T-helper 17 cell (primary cell): ENCODE results near the gene NR6A1. TPM values are rescaled to one million over a fixed set of nuclear protein-coding genes. Genes with fewer than 3 reads are reported as not detected.

Experiments used
- ATAC-seq: fragments of 150-1000 bp; cut with Tn5 transposase; 2 replicates; pipeline ENCODE4 v1.10.0; 2021; ENCODE audit warnings: mild to moderate bottlenecking, moderate library complexity
- DNase-seq, 3 donors: peaks; one replicate each; pipeline versions ENCODE4 v3.0.0 to v3.0.0-alpha.2; 2020 to 2021
- H3K9me3 ChIP-seq: one replicate; pipeline ENCODE4 v1.7.0; 2013; ENCODE audit warnings: low read length, mild to moderate bottlenecking; ENCODE audit not compliant: control insufficient read depth, poor library complexity, severe bottlenecking
- H3K27ac Mint-ChIP-seq: one replicate; pipeline ENCODE4 v1.8.0; 2022; ENCODE audit warnings: mild to moderate bottlenecking, moderate library complexity, mixed read lengths
- H3K27me3 Mint-ChIP-seq: one replicate; pipeline ENCODE4 v1.8.0; 2022; ENCODE audit warnings: mixed read lengths
- H3K36me3 Mint-ChIP-seq: one replicate; pipeline ENCODE4 v1.8.0; 2022; ENCODE audit warnings: low read depth, mixed read lengths
- H3K4me1 Mint-ChIP-seq: one replicate; pipeline ENCODE4 v1.8.0; 2022; ENCODE audit warnings: mild to moderate bottlenecking, mixed read lengths
- H3K4me3 Mint-ChIP-seq: one replicate; pipeline ENCODE4 v1.8.0; 2022; ENCODE audit warnings: mild to moderate bottlenecking, moderate library complexity, mixed read lengths
- total RNA-seq, 4 donors: library from RNA in 2 of 4; stranded (reverse) in 2 of 4; gene quantifications; one replicate each; pipeline ENCODE4 v1.2.3 and lab custom pipeline; 2022 to 2026

The NR6A1 gene
- total RNA-seq, 2 donors from 2014 or later = 0.08 to 0.22 TPM

DNA sequence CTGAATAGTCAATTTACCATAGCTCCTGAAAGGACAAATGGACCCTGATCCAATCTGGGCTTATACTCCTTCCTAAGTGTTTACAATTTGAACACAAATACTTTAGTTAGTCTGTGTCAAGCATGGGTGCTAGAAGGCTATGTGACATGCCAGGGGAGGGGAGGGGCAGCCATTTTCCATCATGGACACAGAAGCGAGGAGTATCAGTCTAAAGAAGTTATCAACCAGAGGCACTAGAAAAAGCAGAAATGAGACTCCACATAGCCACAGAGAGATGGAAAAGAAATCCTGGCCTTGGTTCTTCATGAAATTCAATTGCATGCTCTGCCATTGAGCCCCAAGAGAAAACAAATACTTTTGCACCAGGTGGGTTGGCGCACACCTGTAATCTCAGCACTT lies 61.8 kb downstream of the NR6A1 start:
- Mint-ChIP-seq H3K27me3 (peaks cover 61% of the 10 kb centered on the region), H3K4me1 (peaks cover 3% of the 10 kb centered on the region), H3K36me3 (peaks cover 7% of the 10 kb centered on the region), H3K27ac (no peak overlapping the region), H3K4me3 (no peak overlapping the region)
- no peaks in the 10 kb centered on the region for H3K9me3 ChIP-seq
- ATAC-seq (no peak), DNase-seq (no peak)

DNA sequence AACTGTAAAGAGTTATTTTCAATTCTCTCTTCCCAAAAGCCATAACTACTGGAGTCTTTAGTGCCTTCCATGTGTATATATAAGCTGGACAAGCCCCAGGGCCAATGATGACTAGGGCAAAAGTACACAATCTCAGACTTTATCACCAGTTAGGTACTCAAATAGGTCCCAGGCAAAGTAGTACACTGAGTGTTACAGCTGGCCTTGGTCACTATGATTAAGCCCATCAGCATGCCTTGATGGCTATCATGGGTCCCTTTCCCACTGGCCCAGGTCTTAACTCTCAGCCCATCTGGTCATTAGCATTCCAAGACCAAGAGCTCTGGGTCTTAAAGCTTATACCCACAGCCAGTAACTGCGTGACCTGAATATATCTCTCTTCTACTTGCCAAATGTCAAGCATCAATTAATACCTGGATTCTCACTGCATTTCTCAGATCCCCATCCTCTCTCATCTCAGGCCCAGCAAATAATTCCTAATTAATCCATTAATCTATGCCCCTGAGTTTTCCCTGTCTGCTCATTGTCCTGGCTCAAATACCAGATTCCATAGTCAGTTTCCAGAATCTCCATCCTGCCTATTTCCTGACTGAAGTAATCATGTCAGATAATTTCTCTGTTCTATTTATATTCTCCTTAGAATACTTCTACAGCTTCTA lies 62.3 kb downstream of the NR6A1 start:
- H3K4me1 Mint-ChIP-seq = peaks cover 3% of the 10 kb centered on the region
- ATAC-seq = no peak

DNA sequence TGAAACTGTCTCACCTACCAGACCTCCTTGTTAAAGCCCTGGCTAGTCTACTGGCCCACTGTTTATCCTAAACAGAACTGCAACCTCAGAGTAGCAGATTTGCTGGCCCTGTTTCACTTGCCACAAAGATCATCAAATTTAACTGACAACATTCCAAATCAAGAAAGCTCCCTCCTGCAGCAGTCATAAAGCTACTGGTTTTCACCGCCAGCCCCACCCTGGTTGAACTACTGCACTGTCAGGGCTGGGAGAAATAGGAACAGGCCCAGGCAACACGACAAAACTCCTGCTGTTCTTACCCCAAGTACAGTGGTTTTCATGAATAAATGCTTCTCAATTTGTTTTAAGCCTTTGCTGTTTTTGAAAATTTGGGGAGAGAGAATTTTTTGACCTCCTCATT lies 63.0 kb downstream of the NR6A1 start:
- Mint-ChIP-seq H3K4me3 (no peak overlapping the region), H3K27me3 (peaks cover 51% of the 10 kb centered on the region), H3K36me3 (peaks cover 7% of the 10 kb centered on the region), H3K4me1 (peaks cover 3% of the 10 kb centered on the region), H3K27ac (no peak overlapping the region)
- DNase-seq (no peak), ATAC-seq (no peak)
- H3K9me3 ChIP-seq = peaks cover 3% of the 10 kb centered on the region

More for the DNA sequence above, 62.3 kb downstream of the NR6A1 start:
- Mint-ChIP-seq H3K36me3 (peaks cover 7% of the 10 kb centered on the region), H3K27ac (no peak overlapping the region), H3K27me3 (peaks cover 56% of the 10 kb centered on the region), H3K4me3 (no peak overlapping the region)
- peaks cover 3% of the 10 kb centered on the region for H3K9me3 ChIP-seq
- no peak for DNase-seq

DNA sequence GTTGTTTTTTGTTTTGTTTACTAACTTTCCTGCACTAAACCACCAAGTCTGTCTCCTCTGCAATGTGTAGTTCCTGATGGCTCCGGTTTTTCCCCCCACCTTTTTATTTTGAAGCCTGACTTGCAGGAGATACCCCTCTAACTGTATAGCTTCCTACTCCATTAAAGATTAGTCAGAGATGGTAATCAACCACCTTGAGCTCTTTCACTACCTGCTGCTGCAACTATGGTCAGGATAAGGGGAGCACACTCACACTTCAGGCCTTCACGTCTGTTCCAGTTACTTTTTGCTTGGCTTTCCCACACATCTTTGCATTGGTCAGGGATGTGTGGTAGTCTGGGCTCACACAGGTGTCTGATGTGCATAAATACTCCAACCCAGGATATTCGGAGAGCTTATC lies 63.4 kb downstream of the NR6A1 start:
- H3K9me3 ChIP-seq = peaks cover 3% of the 10 kb centered on the region
- Mint-ChIP-seq H3K27ac (no peak overlapping the region), H3K36me3 (peaks cover 7% of the 10 kb centered on the region), H3K27me3 (peaks cover 51% of the 10 kb centered on the region), H3K4me3 (no peak overlapping the region), H3K4me1 (peaks cover 3% of the 10 kb centered on the region)
- no peak for DNase-seq
- ATAC-seq = no peak

DNA sequence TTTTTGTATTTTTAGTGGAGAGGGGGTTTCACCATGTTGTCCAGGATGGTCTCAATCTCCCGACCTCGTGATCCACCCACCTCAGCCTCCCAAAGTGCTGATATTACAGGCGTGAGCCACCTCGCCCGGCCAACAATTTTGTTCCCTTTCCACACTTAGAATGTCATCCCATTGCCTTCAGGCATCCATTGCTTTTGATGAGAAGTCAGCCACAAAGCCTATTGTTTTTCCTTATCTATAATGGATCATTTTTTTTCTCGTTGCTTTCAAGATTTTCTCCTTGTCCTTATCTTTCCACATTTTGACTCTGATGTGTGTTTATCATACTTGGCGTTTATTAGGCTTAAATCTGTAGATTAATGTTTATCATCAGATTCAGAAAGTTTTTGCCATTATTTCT lies 64.4 kb downstream of the NR6A1 start:
- Mint-ChIP-seq H3K27ac (peak overlapping the region; percentile 6), H3K27me3 (peaks cover 44% of the 10 kb centered on the region)

DNA sequence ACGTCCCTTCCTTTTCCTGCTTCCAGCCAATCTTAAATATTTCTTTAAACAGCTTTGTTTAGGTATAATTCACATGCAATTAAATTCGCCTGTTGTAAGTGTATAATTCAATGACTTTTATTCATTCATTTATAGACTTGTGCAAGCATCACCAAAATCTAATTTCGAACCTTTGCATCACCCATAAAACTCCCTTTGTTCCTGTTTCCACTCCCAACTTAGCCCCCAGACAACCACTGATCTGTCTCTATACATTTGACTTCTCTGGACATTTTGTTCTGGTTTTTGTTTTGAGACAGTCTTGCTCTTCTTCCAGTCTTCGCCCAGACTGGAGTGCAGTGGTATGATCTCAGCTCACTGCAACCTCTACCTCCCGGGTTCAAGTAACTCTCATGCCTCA lies 71.5 kb downstream of the NR6A1 start:
- Mint-ChIP-seq H3K4me3 (no peak overlapping the region), H3K27ac (no peak overlapping the region), H3K27me3 (no peaks in the 10 kb centered on the region), H3K36me3 (no peaks in the 10 kb centered on the region), H3K4me1 (peaks cover 4% of the 10 kb centered on the region)
- ATAC-seq (no peak), DNase-seq (no peak)
- peaks cover 3% of the 10 kb centered on the region for H3K9me3 ChIP-seq

More for the DNA sequence above, 64.4 kb downstream of the NR6A1 start:
- H3K4me1 Mint-ChIP-seq = no peaks in the 10 kb centered on the region
- peaks cover 3% of the 10 kb centered on the region for H3K9me3 ChIP-seq
- DNase-seq (no peak), ATAC-seq (no peak)
- peaks cover 5% of the 10 kb centered on the region for H3K36me3 Mint-ChIP-seq
- no peak overlapping the region for H3K4me3 Mint-ChIP-seq

DNA sequence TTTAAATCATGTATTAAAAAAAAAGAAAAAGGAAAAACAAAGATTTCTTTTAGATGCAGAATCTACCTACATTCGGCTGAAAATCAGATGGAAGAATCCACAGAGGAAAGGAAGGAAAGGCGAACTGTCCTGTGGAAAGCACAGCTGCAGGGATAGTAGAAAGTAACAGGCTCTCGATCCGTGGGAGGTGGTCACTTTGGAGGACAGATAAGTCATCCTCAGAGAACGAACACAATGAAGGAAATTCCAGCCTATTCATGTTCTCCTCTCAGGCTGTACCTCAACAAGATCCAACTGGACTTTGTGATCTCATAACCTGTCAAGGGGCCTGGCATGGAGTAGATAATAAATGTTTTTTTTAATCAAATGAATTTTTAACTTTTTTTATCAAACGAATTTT lies 72.8 kb downstream of the NR6A1 start:
- DNase-seq (no peak), ATAC-seq (no peak)
- Mint-ChIP-seq H3K4me3 (no peak overlapping the region), H3K36me3 (no peaks in the 10 kb centered on the region), H3K27ac (no peak overlapping the region), H3K27me3 (peaks cover 3% of the 10 kb centered on the region), H3K4me1 (peaks cover 4% of the 10 kb centered on the region)
- H3K9me3 ChIP-seq = no peaks in the 10 kb centered on the region

DNA sequence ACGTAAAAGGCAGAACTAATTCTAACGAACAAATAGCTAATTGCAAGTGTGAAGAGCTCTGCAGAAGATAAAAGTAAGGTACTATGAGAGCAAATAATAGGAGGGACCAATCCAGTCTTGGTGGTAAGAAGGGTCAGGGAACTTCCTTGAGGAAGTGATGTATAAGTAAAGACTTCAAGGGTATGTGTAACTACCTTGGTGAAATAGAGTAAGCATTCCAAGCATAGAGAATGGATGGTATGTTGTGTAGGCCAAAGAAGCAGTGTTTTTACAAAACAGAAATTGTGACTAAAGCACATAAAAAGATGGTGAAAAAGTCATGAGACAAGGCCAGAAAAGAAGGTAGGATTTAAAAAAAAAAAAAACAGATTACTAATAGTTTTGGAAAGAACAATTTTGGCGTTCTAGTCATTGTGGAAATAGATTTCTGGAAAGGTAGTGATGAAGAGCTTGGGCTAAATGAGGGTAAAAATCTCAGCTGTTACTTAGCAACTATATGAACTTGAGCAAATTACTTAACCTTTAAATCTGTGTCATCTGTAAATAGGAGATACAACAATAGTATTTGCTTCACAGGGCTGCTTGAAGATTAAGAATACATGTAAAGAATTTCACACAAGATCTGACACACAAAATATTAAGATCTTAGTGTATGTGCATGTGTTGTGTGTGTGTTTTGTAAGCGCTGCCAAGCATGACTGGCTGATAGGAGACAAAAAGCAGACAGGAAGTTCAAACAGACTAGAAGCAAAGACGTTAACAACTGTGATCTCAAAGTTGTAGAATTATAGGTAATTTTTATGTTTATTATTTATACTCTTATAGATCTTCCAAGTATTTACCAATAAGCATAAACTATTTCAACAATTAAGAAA lies 73.5 kb downstream of the NR6A1 start:
- Mint-ChIP-seq H3K4me1 (peaks cover 4% of the 10 kb centered on the region), H3K27me3 (peaks cover 6% of the 10 kb centered on the region), H3K36me3 (no peaks in the 10 kb centered on the region), H3K4me3 (no peak overlapping the region), H3K27ac (no peak overlapping the region)
- no peaks in the 10 kb centered on the region for H3K9me3 ChIP-seq
- DNase-seq (no peak), ATAC-seq (no peak)

DNA sequence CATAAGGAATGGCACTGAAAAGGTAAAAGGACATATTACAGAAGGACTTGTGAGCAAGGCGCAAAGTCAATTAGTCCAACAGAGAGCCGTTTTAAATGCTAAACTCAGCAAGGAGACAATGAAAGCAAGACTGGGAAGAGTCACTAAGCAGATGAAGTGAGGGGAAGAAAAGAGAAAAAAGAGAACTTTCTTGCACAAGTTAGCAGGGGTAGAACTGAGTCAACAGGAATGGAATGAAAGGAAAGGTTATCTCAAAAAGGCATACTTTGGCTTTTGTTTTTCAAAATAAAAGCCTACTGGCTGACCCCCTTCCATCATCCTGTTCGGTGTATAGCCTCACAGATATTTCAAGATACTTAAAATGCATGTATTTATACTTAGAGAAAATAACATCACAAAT lies 75.0 kb downstream of the NR6A1 start:
- Mint-ChIP-seq H3K36me3 (no peaks in the 10 kb centered on the region), H3K4me3 (no peak overlapping the region), H3K27ac (no peak overlapping the region), H3K27me3 (peaks cover 17% of the 10 kb centered on the region), H3K4me1 (peaks cover 4% of the 10 kb centered on the region)
- no peak for DNase-seq
- H3K9me3 ChIP-seq = no peaks in the 10 kb centered on the region
- ATAC-seq = no peak

DNA sequence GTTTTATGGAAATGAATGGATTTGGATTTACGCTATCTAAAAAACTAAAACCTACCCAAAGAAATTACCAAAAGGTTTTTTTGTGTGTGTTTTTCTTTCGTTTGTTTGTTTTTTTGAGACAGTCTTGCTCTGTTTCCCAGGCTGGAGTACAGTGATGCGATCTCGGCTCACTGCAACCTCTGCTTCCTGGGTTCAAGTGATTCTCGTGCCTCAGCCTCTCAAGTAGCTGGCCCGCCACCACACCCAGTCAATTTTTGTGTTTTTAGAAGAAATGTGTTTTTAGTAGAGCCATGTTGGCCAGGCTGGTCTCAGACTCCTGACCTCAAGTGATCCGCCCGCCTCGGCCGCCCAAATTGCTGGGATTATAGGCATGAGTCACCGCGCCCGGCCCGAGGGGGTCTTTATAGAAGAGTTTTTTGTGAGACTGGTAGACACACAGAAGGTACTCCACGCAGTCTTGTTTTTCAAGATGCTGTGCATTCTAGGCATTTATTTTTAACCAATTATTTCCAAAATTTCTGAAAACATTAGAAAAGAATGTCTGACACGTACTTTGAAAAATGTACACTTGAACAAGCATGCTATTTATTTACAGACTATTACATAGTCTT lies 75.7 kb downstream of the NR6A1 start:
- ATAC-seq = no peak
- peaks cover 17% of the 10 kb centered on the region for H3K27me3 Mint-ChIP-seq
- no peaks in the 10 kb centered on the region for H3K36me3 Mint-ChIP-seq
- peaks cover 4% of the 10 kb centered on the region for H3K4me1 Mint-ChIP-seq
- no peak overlapping the region for H3K4me3 Mint-ChIP-seq
- no peaks in the 10 kb centered on the region for H3K9me3 ChIP-seq
- no peak for DNase-seq
- no peak overlapping the region for H3K27ac Mint-ChIP-seq

DNA sequence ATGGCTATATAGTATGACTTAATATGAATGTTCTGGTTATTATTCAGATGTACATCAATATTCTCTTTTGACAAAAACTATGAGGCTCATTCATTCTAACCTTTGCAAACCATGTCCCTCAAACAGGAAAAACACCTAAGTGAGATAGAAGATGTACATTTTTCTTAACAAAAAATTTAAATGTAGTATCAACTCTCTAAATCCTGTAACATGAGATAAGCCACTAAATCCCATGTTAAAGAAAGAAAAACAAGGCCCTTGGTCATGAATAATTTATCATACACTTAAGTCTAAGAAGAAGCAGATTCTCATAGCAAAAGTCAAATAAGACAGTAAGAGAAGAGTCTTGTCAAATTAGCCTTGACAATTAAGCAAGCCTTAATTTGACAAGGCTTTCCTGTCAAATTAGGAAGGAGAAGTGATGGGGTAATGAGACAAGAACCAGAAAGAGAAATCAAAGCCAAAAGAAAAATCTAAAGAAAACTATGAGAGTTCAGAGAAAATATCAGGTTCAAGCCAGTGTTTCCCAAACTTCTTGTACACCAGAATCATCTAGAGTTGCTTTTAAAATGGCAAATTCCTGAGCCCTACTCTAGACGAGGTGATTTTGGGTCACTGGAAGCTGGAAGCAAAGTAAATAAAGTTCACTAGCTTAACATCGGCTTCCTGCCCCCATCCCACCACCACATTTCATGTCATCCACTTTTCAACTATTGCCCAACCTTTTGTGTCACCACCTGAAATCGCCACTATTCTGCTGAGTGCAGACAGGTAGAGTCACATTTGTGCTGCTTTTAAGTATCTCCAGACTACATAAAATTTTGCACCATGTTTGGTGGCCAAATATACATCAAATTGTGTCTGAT lies 76.5 kb downstream of the NR6A1 start:
- no peaks in the 10 kb centered on the region for H3K9me3 ChIP-seq
- no peaks in the 10 kb centered on the region for H3K36me3 Mint-ChIP-seq
- H3K27ac Mint-ChIP-seq = no peak overlapping the region
- no peak for ATAC-seq
- no peak overlapping the region for H3K4me3 Mint-ChIP-seq
- no peak for DNase-seq
- peaks cover 24% of the 10 kb centered on the region for H3K27me3 Mint-ChIP-seq
- H3K4me1 Mint-ChIP-seq = peaks cover 4% of the 10 kb centered on the region

DNA sequence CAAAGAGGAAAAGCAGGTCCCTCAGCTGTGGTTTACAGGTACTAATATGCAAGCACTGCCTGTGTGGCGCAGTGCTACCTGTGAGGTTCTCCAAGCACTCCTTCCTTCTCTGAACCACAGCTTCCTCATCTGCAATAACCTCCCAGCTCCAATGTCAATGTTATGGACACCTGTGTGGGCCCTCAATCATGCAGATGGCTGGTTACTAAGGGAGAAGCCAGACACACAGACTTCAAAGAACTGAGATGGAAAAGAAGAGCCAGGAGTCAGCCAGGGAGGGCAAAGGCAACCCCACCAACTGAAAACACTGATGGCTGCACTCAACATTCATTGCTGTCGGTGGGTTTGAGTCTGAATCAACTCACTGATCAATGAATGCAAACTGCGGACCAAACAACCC lies 77.7 kb downstream of the NR6A1 start:
- H3K4me3 Mint-ChIP-seq = no peak overlapping the region
- H3K27me3 Mint-ChIP-seq = peaks cover 27% of the 10 kb centered on the region
- no peak for DNase-seq
- no peaks in the 10 kb centered on the region for H3K36me3 Mint-ChIP-seq
- peaks cover 4% of the 10 kb centered on the region for H3K4me1 Mint-ChIP-seq
- no peak overlapping the region for H3K27ac Mint-ChIP-seq
- no peaks in the 10 kb centered on the region for H3K9me3 ChIP-seq
- ATAC-seq = no peak
